Erythroblast (primary cell): ENCODE measurements around the gene RNF125.

Experiments used
- GATA1 ChIP-seq: IDR thresholded peaks from 2 replicates; pipeline ENCODE4 v1.6.1; 2011; ENCODE audit warnings: low read depth, mild to moderate bottlenecking, control low read depth, low read length, moderate library complexity
- POLR2A ChIP-seq: IDR thresholded peaks from 2 replicates; pipeline ENCODE4 v1.6.1; 2011; ENCODE audit warnings: mild to moderate bottlenecking, low read length

DNA sequence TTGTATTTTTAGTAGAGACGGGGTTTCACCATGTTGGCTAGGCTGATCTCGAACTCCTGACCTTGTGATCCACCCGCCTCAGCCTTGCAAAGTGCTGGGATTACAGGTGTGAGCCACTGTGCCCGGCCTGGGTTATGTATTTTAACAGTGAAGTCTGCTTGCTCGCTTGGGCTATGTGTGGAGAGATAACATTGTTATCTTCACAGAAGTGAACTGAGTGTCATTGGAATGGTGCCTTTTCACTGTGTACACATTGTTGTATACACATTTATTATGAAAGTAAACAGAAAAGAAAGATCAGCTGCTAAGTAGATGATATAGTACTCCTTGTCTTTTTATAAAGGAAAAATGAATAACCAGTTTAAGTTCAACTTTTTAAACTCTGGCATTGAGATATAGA, 103.4 kb downstream of the RNF125 start:
- TF ChIP-seq POLR2A (no peak), GATA1 (no peak)
